ENCODE data around the gene FGF3. TPM values are rescaled to one million over a fixed set of nuclear protein-coding genes. Genes with fewer than 3 reads are reported as not detected.

Gene FGF3
- total and polyA plus RNA-seq, 8 donors, result not detected

DNA sequence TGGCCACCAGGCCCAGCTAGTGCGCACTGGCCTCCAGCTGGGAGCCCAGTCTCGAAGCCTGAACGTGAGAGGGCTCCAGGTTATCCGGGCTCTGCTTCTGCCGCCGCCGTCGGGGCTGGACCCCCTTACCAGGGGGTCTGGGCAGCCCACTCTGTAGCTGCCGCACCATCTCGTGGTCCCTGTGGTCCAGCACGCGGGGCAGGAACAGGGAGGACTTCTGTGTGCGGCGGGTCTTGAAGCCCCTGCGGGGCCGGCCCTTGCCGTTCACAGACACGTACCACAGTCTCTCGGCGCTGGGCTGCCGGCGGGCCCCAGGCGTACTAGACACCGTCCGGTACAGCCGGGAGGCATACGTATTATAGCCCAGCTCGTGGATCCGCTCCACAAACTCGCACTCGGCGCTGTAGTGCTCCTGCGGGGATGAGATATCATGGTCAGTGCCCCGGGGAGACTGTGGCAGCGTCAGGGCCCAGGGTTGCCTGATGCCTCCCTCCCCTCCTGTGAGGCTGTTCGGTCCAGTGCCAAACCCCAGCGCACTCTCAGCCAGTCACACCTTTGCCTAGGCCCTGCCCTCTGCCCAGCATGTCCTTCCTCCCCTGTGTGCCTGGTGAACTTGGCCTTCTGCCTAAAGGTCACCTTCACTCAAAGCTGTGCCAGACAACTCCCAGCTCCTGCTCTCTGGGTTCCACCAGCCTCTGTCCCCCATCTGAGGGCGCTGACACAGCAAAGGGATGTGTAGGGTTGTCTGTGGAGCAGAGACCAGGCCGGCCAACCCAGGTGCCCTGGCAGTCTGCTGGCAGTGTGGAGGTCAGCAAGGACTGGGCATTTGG is 8.7 kb downstream of the FGF3 start:
- no peaks in the 10 kb centered on the region for H3K4me1 ChIP-seq
- intact Hi-C loops (cut with DNase I; ENCODE audit: low total_unique reads), result no loop called here
- no peak overlapping the region for H3K27ac ChIP-seq
- DNase-seq, result no peak
- TF ChIP-seq POLR2AphosphoS5 (IDR thresholded peaks at IDR 0.05), result no peak
- no peak for TF ChIP-seq EP300 (IDR thresholded peaks at IDR 0.05)
- no peak for TF ChIP-seq POLR2A (IDR thresholded peaks at IDR 0.05)
- TF ChIP-seq, protein P1, sequence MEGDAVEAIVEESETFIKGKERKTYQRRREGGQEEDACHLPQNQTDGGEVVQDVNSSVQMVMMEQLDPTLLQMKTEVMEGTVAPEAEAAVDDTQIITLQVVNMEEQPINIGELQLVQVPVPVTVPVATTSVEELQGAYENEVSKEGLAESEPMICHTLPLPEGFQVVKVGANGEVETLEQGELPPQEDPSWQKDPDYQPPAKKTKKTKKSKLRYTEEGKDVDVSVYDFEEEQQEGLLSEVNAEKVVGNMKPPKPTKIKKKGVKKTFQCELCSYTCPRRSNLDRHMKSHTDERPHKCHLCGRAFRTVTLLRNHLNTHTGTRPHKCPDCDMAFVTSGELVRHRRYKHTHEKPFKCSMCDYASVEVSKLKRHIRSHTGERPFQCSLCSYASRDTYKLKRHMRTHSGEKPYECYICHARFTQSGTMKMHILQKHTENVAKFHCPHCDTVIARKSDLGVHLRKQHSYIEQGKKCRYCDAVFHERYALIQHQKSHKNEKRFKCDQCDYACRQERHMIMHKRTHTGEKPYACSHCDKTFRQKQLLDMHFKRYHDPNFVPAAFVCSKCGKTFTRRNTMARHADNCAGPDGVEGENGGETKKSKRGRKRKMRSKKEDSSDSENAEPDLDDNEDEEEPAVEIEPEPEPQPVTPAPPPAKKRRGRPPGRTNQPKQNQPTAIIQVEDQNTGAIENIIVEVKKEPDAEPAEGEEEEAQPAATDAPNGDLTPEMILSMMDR (IDR thresholded peaks at IDR 0.05), result no peak
- no peaks in the 10 kb centered on the region for H3K36me3 ChIP-seq
- H3K27me3 ChIP-seq, result peaks cover 0 to 87% (median 25%) of the 10 kb centered on the region in 3 donors
- no peak overlapping the region for H3K4me3 ChIP-seq
- H3K9me3 ChIP-seq, result no peaks in the 10 kb centered on the region
- 85 to 95% (median 93%) methylated on average over 24 to 39 of the region's 39 CpGs for WGBS, 5 donors

DNA sequence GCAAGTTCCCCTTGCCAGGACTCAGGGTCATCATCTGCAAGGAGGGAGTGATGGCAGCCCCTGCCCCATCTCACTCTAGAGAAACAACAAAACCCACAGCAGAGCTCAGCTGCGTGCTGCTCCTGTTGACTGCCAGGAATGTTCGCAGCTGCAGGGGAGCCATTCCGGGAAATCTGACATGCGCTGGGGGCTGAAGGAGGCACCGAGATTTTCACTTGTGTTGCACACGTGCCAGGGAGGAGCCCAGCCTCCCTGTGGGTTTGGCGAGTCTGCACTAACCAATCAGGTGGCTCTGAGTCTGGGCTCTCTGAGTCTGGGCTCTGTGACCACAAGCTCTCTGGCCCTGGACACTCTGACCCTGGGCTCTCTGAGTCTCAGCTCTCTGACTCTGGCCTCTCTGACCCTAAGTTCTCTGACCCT is 10.5 kb downstream of the FGF3 start:
- H3K27me3 ChIP-seq, result peaks cover 0 to 77% (median 18%) of the 10 kb centered on the region in 3 donors
- H3K36me3 ChIP-seq, result no peaks in the 10 kb centered on the region
- peak in 1 of 2 donors; percentile 26 for DNase-seq
- TF ChIP-seq, protein P1 (IDR thresholded peaks at IDR 0.05), result no peak
- TF ChIP-seq EP300 (IDR thresholded peaks at IDR 0.05), result no peak
- TF ChIP-seq POLR2A (IDR thresholded peaks at IDR 0.05), result no peak
- TF ChIP-seq POLR2AphosphoS5 (IDR thresholded peaks at IDR 0.05), result no peak
- intact Hi-C loops (cut with DNase I; ENCODE audit: low total_unique reads), result no loop called here
- H3K27ac ChIP-seq, result no peak overlapping the region
- no peak overlapping the region for H3K4me3 ChIP-seq
- no peaks in the 10 kb centered on the region for H3K4me1 ChIP-seq
- no peaks in the 10 kb centered on the region for H3K9me3 ChIP-seq
- 8 to 20% (median 15%) methylated on average over 5 to 7 of the region's 7 CpGs for WGBS, 5 donors

DNA sequence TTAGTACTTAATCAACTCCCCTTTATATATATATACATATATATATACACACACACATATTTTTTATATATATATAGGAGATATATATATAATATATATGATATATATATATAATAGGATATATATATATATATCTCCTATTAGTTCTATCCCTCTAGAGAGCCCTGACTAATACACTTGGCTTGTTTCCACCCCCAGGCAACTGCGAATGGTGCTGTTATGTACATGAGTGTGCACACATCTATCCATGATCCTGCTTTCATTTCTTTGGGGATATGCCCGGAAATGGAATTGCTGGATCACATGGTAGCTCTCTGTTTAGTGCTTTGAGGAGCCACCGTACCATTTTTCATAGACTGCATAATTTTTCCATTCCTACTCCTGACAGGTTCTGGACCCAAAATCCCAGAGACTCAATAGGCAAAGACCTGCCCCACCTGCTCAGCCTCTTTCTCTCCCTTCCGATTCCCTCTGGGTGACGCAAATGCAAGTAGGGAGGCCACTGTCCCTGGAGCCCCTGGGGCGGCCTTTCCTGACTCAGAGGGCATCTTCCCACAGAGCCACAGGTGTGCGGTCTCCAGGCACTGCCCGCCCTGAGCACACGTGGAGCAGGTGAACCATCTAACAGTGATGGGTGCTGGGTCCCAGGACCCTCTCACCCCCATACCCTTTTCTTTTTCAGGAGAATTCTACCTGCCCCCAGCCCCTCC is 12.0 kb downstream of the FGF3 start:
- Histone ChIP-seq H3K36me3 (no peaks in the 10 kb centered on the region), H3K4me3 (no peak overlapping the region), H3K27me3 (peaks cover 0 to 62% (median 12%) of the 10 kb centered on the region in 3 donors), H3K4me1 (no peaks in the 10 kb centered on the region), H3K9me3 (no peaks in the 10 kb centered on the region), H3K27ac (no peak overlapping the region)
- 83 to 92% (median 89%) methylated on average over 9 of the region's 9 CpGs for WGBS, 5 donors
- intact Hi-C loops (cut with DNase I; ENCODE audit: low total_unique reads), result no loop called here
- no peak for DNase-seq
- TF ChIP-seq POLR2A (IDR thresholded peaks at IDR 0.05) (no peak), POLR2AphosphoS5 (IDR thresholded peaks at IDR 0.05) (no peak), EP300 (IDR thresholded peaks at IDR 0.05) (no peak)
- TF ChIP-seq, protein P1 (IDR thresholded peaks at IDR 0.05), result no peak

DNA sequence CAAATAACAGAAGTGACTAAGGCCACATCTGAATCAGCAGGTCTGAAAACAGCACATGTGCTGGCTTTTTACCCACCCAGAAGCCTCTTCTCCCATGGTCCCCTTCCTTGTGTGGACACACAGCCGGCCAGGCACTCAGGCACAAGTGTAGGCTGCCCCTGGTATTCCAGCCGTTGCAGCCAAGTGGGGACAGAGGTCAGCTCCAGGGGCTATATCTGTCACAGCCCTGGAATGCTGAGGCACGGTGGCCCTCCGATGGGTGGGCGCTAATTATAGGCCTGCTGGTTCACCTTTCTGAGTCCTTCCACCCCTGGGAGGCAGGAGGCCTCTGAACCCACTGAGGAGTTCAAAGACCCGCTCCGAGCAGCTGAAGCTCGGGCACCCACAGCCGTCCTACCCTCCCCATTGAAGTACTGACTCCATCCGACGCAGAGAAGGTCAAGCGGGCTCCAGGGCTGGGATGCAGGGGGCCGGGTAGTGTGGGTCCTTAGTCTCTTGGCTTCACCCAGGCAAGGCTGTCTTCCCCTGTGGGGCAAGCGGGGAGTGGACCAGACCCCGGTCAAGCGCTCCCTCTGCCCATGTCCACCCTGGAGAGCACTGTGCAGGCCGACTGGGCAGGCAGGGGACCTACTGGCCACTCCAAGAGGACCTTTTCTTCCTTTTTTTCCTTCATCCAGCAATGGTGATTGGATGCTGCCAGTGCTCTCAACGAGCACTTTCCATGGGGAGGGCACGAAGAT is 14.3 kb downstream of the FGF3 start:
- 63 to 76% (median 75%) methylated on average over 10 to 19 of the region's 19 CpGs for WGBS, 5 donors
- intact Hi-C loops (cut with DNase I; ENCODE audit: low total_unique reads), result no loop called here
- Histone ChIP-seq H3K27me3 (peaks cover 0 to 56% (median 9%) of the 10 kb centered on the region in 3 donors), H3K36me3 (no peaks in the 10 kb centered on the region), H3K27ac (no peak overlapping the region), H3K4me1 (no peaks in the 10 kb centered on the region), H3K9me3 (peaks cover 0 to 2% (median 0%) of the 10 kb centered on the region in 4 donors), H3K4me3 (no peak overlapping the region)
- TF ChIP-seq, protein P1 (IDR thresholded peaks at IDR 0.05), result no peak
- TF ChIP-seq POLR2AphosphoS5 (IDR thresholded peaks at IDR 0.05) (no peak), POLR2A (IDR thresholded peaks at IDR 0.05) (no peak), EP300 (IDR thresholded peaks at IDR 0.05) (no peak)
- no peak for DNase-seq

All from stomach (tissue), 9 donors.